GM19035 (cell line): Measurements from ENCODE around the gene UBE2I.
"Not testable (repeated sequence)": the region's sequence is repeated elsewhere in the genome, so short reads cannot be mapped to it uniquely, and the experiment has no call there.

Source experiments
- ATAC-seq: cut with Tn5 transposase; IDR thresholded peaks from one replicate; pipeline ENCODE4 v1.9.1; 2021; ENCODE audit not compliant: unreplicated experiment

The UBE2I gene

GRCh38 chr16:1328136-1328535, 18.7 kb downstream of the UBE2I start:
- ATAC-seq, result not testable (repeated sequence)

DNA sequence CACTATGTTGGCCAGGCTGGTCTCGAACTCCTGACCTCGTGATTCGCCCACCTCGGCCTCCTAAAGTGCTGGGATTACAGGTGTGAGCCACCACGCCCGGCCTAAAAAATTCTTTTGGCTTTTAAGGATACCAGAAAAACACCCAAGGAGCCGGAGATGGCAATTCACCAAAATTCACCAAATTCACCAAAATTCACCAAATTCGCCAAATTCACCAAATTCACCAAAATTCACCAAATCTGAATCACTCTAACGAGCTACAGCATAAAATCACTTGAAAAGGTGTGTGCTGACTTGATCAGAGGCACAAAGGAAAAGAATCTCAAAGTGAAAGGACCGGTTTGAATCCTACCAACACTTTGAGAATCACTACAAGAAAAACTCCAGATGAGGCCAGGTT, 19.5 kb downstream of the UBE2I start:
- not testable (repeated sequence) for ATAC-seq

GRCh38 chr16:1330260-1330914, 21.0 kb downstream of the UBE2I start:
- no peak for ATAC-seq

DNA sequence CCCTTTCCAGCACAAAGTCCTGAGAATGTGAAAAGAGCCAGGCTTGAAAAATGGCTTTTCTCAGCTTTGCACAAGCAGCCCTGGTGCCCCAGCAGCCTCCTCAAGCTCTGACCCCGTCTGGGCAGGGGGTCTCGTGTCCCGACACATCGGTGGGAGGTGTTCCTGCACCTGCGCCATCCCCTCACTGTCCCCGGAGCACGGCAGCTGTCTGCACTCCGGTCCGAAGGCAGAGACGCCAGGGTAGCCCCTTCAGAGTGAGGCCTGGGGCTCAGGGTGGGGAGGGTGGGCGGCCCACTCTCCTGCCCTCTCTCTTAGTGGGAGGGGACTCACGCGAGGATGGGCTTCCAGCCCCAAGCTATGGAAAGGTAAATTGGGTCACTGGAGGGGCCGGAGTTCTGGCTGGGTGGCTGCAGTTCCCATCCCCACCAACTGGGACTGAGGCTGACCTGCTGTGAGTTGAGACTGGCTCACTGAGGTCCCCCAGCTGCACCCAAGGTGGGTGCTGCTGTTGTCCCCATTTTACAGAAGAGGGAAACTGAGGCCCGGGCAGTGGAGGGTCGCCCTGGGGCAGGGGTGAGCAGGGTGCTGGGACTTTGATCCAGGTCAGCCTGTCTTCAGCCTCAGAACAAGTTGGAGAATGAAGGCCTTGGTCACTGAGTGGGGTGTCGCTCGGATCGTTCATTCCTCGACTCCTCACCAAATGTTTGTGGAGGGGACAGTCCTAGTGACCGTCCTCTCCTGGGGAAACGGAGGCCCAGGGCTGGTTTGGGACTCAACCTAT, 21.7 kb downstream of the UBE2I start:
- no peak for ATAC-seq

GRCh38 chr16:1331712-1332617, 22.5 kb downstream of the UBE2I start:
- ATAC-seq, result peak; percentile 69

GRCh38 chr16:1332618-1333148, 23.2 kb downstream of the UBE2I start:
- no peak for ATAC-seq

DNA sequence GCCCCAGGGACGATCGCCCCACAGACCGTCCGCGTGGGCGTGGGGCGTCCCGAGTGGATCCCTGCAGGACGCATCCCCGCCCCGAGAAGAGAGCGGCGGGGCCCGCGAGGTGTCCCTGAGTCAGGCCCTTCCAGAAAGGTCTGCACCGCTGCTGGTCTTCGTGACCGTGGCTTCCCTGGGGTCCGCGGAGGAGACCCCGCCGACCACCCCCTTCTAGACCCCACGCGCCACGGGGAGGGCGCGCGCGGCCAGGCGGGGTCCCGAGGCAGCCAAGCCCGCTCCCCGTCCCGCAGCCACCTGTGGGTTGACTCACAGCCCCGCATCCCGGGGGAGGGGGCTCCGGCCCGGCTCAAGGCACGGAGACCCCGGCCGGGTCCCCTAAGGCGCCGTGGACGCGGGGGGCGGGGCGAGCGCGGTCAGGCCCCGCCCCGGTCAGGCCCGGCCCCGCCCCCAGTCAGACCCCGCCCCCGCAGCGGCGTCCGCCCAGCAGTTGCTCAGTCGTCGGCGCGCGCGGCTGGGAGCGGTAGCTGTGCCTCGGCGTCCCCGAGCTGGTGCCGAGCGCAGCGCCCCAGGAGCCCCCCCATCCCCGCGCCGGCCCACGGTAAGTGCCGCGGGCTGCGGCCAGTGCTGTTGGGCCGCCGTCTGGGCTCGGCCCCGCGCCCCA, 23.8 kb downstream of the UBE2I start, which contains the start of gene BAIAP3:
Gene BAIAP3, plus strand, starts transcription at position 497 of the 664 bp plus-strand sequence. CDS start 4,905 bp downstream, outside the sequence.
- no peak for ATAC-seq

GRCh38 chr16:1333854-1334700, 24.6 kb downstream of the UBE2I start:
- no peak for ATAC-seq

DNA sequence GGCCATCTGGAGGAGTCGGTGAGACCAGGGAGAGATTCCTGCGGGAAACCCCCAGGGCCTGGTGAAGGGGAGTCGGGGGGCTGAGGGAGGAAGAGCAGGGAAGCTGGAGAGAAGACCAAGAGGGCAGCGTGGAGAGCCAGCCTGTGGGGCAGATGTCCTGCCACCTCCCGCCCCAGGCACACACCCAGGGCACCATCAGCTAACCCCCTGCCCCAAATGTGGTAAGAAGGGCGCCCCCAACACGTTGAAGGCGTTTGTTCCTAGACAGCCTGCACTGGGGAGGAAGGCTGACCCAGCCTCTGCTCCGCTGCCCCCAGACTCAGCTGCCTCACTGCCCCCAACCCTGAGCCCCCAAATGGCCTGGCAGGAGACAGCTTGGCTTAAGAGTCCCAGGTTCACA, 25.3 kb downstream of the UBE2I start:
- no peak for ATAC-seq

DNA sequence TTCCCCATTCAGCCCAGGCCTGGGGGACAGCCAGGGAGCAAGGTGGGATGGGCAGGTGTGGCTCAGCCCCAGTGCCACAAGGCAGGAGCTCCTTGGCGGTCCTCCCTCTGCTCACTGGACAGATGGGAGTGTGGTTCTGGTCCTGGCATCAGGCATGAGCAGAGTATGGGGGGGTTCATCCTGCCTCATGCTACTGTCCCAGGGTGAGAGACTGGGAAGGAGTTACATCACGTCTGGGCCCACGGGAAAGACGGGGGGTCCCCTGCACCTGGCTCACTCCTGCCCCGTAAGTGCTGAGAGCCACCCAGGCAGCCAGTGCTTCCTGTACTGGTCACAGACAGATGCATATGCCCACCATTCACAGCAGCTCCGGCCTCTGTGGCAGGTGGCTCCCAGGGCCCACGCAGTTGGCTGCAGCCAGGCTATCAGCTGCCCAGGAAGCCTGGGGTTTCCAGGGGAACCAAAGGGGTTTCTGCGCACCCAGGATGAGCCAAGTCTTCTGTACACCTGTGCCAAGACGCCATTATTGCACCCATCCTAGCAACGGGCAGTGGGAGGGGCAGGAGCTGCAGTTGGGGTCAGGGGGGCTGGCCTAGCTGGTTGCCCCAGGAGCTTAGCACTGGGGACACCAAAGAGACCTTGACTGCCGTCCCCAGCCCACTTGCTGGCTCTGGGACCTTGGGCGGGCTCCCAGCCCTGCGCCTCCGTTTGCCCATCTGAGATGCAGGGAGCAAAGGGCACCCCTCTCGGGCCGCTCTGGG, 26.0 kb downstream of the UBE2I start:
- ATAC-seq, result no peak

- no peak for ATAC-seq
Observed at GRCh38 chr16:1335996-1336395, 26.6 kb downstream of the UBE2I start.

DNA sequence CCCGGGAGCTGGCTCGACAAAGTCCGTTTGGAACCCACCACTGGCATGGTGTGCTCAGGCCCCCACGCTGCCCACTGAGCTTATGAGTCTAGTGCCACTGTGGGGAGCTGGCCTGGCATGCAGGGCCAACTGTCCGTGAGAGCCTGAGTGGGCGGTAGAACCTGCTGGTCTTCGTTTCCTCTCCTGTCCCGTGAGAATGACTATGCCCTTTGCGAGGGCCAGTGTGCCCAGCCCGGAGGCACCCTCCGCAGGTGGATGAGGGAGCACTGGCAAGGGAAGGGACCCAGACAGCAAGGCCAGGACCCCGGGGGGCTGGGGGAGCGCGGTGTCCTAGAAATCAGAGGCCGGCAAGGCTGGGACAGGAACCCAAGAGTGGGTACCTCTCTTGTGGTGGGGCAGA, 27.2 kb downstream of the UBE2I start:
- ATAC-seq, result no peak

GRCh38 chr16:1337486-1337885, 28.1 kb downstream of the UBE2I start:
- ATAC-seq, result no peak

DNA sequence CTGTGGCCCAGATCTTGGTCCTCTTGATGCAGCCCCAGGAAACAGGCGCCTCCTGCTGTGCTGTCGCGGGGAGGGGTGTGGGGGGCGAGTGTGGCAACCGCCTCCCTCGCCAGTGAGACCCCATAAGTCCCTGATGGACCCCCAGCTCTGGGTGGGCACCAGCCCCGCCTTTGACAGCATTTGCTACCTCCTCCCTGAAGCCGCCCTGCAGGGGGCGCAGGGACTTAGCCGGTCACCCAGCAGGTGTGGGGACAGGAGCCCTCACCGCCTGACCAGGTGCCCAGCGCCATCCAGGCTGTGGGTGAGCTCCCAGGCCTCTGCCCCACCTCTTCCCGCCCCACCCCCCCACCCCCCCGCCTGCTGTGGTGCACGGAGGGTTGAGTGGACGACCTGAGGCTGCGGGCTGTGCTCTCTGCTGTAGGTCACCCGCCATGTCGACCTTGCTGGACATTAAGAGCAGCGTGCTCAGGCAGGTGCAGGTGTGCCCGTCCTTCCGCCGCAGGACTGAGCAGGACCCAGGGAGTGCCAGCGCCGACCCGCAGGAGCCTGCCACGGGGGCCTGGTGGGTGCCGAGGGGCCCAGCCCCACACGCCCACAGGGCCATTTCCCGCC, 28.8 kb downstream of the UBE2I start:
- ATAC-seq, result no peak

GRCh38 chr16:1338855-1339675, 29.6 kb downstream of the UBE2I start:
- ATAC-seq, result no peak

DNA sequence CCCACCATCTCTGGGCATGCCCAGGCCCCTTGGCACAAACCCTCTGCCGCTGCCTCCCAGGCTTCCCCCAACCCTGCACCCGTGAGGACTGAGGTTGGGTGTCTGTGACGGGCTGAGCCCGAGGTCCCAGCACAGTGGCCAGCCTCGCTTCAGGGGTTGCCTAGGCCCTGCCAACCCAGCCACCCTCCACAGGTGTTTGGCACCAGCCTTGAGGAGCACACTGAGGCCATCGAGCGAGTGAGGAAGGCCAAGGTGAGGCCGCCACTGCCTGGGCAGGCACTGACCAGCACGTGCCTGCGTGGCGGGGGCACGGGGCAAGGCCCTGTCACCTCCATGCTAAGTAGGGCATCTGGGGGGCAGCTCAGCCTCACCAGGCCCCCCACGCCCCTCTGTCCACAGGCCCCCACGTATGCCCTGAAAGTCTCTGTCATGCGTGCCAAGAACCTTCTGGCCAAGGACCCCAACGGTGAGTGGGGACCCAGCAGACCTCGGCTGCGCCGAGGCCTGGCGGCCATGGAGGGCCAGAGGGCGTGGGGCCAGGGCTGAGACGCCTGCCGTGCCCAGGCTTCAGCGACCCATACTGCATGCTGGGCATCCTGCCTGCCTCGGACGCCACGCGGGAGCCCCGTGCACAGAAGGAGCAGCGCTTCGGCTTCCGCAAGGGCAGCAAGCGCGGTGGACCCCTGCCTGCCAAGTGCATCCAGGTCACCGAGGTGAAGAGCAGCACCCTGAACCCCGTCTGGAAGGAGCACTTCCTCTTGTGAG, 31.5 kb downstream of the UBE2I start:
- ATAC-seq, result no peak
